Suppressor macrophage (primary cell): Measurements from ENCODE around the gene SMIM27.
A peak's percentile ranks its signal among the peaks of the same experiment; 100 is the strongest.
"Not testable (repeated sequence)": the region's sequence is repeated elsewhere in the genome, so short reads cannot be mapped to it uniquely, and the experiment has no call there.

Experiments
- DNase-seq, 4 experiments: peaks; one replicate each; pipeline ENCODE4 v3.0.0-alpha.2; 2020 to 2022
- total RNA-seq, 17 experiments: gene quantifications; one replicate each; lab custom pipeline; 2026; ENCODE audit warnings: mixed read lengths in 6 of 17, inconsistent platforms in 3 of 17; lab: John Stamatoyannopoulos, UW

Gene SMIM27
- total RNA-seq: 1.6 to 4.3 (median 3.1) reads per million in 17 experiments

- peak; percentile 94 to 98 (median 96) for DNase-seq
Measured at GRCh38 chr9:32552172-32552872, at the start of gene SMIM27, which contains the start of gene TOPORS. SMIM27 (plus strand) TSS chr9:32552327; CDS start chr9:32552435, 108 bp downstream. TOPORS (minus strand) TSS chr9:32552586; CDS start chr9:32552436, 150 bp downstream.

GRCh38 chr9:32502464-32502863 lies 49.7 kb upstream of the SMIM27 start:
- no peak for DNase-seq

GRCh38 chr9:32503008-32503407 lies 49.1 kb upstream of the SMIM27 start:
- DNase-seq: no peak

- DNase-seq: no peak
Measured at GRCh38 chr9:32508728-32509127, 43.4 kb upstream of the SMIM27 start.

GRCh38 chr9:32516241-32516640 lies 35.9 kb upstream of the SMIM27 start:
- DNase-seq: no peak

GRCh38 chr9:32518276-32518675 lies 33.9 kb upstream of the SMIM27 start:
- DNase-seq: no peak

- DNase-seq: no peak
Measured at GRCh38 chr9:32523910-32524309, 28.2 kb upstream of the SMIM27 start.

GRCh38 chr9:32524558-32524891 lies 27.6 kb upstream of the SMIM27 start:
- not testable (repeated sequence) for DNase-seq

- peak; percentile 36 to 59 (median 48) for DNase-seq
Measured at GRCh38 chr9:32524892-32525708, 27.0 kb upstream of the SMIM27 start.

- no peak for DNase-seq
Measured at GRCh38 chr9:32525709-32526030, 26.5 kb upstream of the SMIM27 start.

- peak; percentile 90 to 96 (median 94) for DNase-seq
Measured at GRCh38 chr9:32526041-32526706, 26.0 kb upstream of the SMIM27 start, which contains the start of gene RIGI. RIGI (minus strand) TSS chr9:32526196; CDS start chr9:32526166, 30 bp downstream.

GRCh38 chr9:32526707-32527048 lies 25.4 kb upstream of the SMIM27 start:
- DNase-seq: no peak

- DNase-seq: no peak
Measured at GRCh38 chr9:32533336-32533735, 18.8 kb upstream of the SMIM27 start.

- DNase-seq: no peak
Measured at GRCh38 chr9:32533816-32534215, 18.3 kb upstream of the SMIM27 start.

- DNase-seq: no peak
Measured at GRCh38 chr9:32543047-32543446, 9.1 kb upstream of the SMIM27 start.

GRCh38 chr9:32545884-32546283 lies 6.2 kb upstream of the SMIM27 start:
- no peak for DNase-seq

GRCh38 chr9:32548213-32548612 lies 3.9 kb upstream of the SMIM27 start:
- DNase-seq: not testable (repeated sequence)

GRCh38 chr9:32550150-32550561 lies 2.0 kb upstream of the SMIM27 start:
- DNase-seq: peak in 1 of 4 experiments; percentile 2

GRCh38 chr9:32550562-32551275 lies 1.4 kb upstream of the SMIM27 start:
- peak; percentile 85 to 92 (median 88) for DNase-seq

- DNase-seq: peak; percentile 43 to 76 (median 46)
Measured at GRCh38 chr9:32551276-32552051, 663 bp upstream of the SMIM27 start.

- no peak for DNase-seq
Measured at GRCh38 chr9:32554107-32554506, 2.0 kb downstream of the SMIM27 start.

- DNase-seq: no peak
Measured at GRCh38 chr9:32554591-32554990, 2.5 kb downstream of the SMIM27 start.
